ENCODE results near the gene CAMK2D. TPM values are rescaled to one million over a fixed set of nuclear protein-coding genes. Genes with fewer than 3 reads are reported as not detected.

The CAMK2D gene
- total and polyA plus RNA-seq, 10 donors, result 5.9 to 44.2 (median 33.3) TPM

GRCh38 chr4:113739197-113739596, 22.3 kb downstream of the CAMK2D start:
- H3K4me3 ChIP-seq, result no peak overlapping the region
- H3K27me3 ChIP-seq (replicated peaks in 1 of 7), result no peaks in the 10 kb centered on the region
- H3K4me1 ChIP-seq, result peaks cover 14 to 55% (median 21%) of the 10 kb centered on the region in 6 donors
- intact Hi-C loops (cut with DNase I; ENCODE audit: low total_unique reads), result no loop called here
- no peak for DNase-seq
- H3K9me3 ChIP-seq, result no peaks in the 10 kb centered on the region
- no peak for TF ChIP-seq CTCF (IDR thresholded peaks at IDR 0.05 in 8 of 11, conservative IDR thresholded peaks at IDR 0.05 in 3 of 11)
- peak overlapping the region in 4 of 8 donors; percentile 30 to 41 (median 31) for H3K27ac ChIP-seq
- H3K36me3 ChIP-seq, result no peaks in the 10 kb centered on the region

- peaks cover 14 to 57% (median 21%) of the 10 kb centered on the region in 6 donors for H3K4me1 ChIP-seq
- intact Hi-C loops (cut with DNase I; ENCODE audit: low total_unique reads), result no loop called here
- H3K9me3 ChIP-seq, result no peaks in the 10 kb centered on the region
- no peaks in the 10 kb centered on the region for H3K27me3 ChIP-seq (replicated peaks in 1 of 7)
- H3K4me3 ChIP-seq, result no peak overlapping the region
- H3K27ac ChIP-seq, result no peak overlapping the region
- DNase-seq, result no peak
- no peak for TF ChIP-seq POLR2A (IDR thresholded peaks at IDR 0.05)
- TF ChIP-seq POLR2AphosphoS5 (IDR thresholded peaks at IDR 0.05), result no peak
- no peak for TF ChIP-seq CTCF (IDR thresholded peaks at IDR 0.05 in 8 of 11, conservative IDR thresholded peaks at IDR 0.05 in 3 of 11)
- no peaks in the 10 kb centered on the region for H3K36me3 ChIP-seq
Measured at GRCh38 chr4:113738251-113738650, 23.3 kb downstream of the CAMK2D start.

GRCh38 chr4:113733685-113734084, 27.9 kb downstream of the CAMK2D start:
- H3K36me3 ChIP-seq, result no peaks in the 10 kb centered on the region
- intact Hi-C loops (cut with DNase I; ENCODE audit: low total_unique reads), result no loop called here
- no peak for DNase-seq
- no peak for TF ChIP-seq CTCF (IDR thresholded peaks at IDR 0.05 in 8 of 11, conservative IDR thresholded peaks at IDR 0.05 in 3 of 11)
- no peak for TF ChIP-seq POLR2AphosphoS5 (IDR thresholded peaks at IDR 0.05)
- TF ChIP-seq POLR2A (IDR thresholded peaks at IDR 0.05), result no peak
- H3K4me3 ChIP-seq, result no peak overlapping the region
- H3K27ac ChIP-seq, result no peak overlapping the region
- peaks cover 2 to 55% (median 9%) of the 10 kb centered on the region in 6 donors for H3K4me1 ChIP-seq
- no peaks in the 10 kb centered on the region for H3K27me3 ChIP-seq (replicated peaks in 1 of 7)
- H3K9me3 ChIP-seq, result no peaks in the 10 kb centered on the region

DNA sequence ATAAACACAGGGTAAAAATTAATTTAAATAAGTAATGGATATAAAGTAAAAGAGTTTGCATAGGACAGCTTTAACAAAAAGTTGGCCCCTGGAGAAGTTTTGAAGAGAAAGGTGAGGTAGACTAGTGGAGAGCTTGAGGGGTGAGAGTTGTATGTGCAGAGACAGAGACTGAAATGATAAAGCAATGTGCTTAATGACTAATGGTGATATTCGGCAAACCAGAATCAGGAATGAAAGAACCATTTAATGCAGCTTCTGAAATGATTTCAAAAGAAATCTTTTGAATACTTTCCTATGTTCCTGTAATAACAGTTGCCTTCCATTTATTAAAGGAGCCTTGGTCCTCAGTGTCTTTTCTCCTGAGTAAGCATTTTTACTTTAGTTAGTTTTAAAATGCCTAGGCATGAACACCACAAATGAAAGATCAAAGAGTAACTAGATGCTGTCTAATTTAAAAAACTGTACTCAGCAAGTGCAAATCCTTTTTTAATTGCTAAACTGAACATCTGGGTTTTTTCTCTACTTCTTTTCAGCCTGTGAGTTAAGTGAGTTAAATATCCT, 28.5 kb downstream of the CAMK2D start:
- intact Hi-C loops (cut with DNase I; ENCODE audit: low total_unique reads), result no loop called here
- DNase-seq, result no peak
- H3K27ac ChIP-seq, result no peak overlapping the region
- no peaks in the 10 kb centered on the region for H3K9me3 ChIP-seq
- no peak for TF ChIP-seq POLR2AphosphoS5 (IDR thresholded peaks at IDR 0.05)
- no peak for TF ChIP-seq POLR2A (IDR thresholded peaks at IDR 0.05)
- no peak for TF ChIP-seq CTCF (IDR thresholded peaks at IDR 0.05 in 8 of 11, conservative IDR thresholded peaks at IDR 0.05 in 3 of 11)
- H3K36me3 ChIP-seq, result no peaks in the 10 kb centered on the region
- 57 to 87% (median 79%) methylated on average over 1 of the region's 1 CpG for WGBS, 5 donors
- peaks cover 0 to 55% (median 5%) of the 10 kb centered on the region in 6 donors for H3K4me1 ChIP-seq
- H3K27me3 ChIP-seq (replicated peaks in 1 of 7), result no peaks in the 10 kb centered on the region
- no peak overlapping the region for H3K4me3 ChIP-seq
